ENCODE data around the gene HPS1.

Gene HPS1

GRCh38 chr10:98444314-98445006 is 2.3 kb downstream of the HPS1 start:
- DNase-seq (ENCODE audit: insufficient read length, low spot score) (no peak), FAIRE-seq (peak; percentile 38)
- TF ChIP-seq SPI1 (IDR thresholded peaks at IDR 0.05; ENCODE audit: low read depth, low read length) (peak; percentile 89), TAF1 (IDR thresholded peaks at IDR 0.05; ENCODE audit: low read depth, low read length) (no peak), POLR2AphosphoS5 (IDR thresholded peaks at IDR 0.05; ENCODE audit: low read depth, low read length) (no peak), POU2F2 (IDR thresholded peaks at IDR 0.05; ENCODE audit: low read depth, low read length) (no peak)

GRCh38 chr10:98438715-98439114 is 8.0 kb downstream of the HPS1 start:
- no peak for DNase-seq (ENCODE audit: insufficient read length, low spot score)
- TF ChIP-seq SPI1 (IDR thresholded peaks at IDR 0.05; ENCODE audit: low read depth, low read length) (no peak), TAF1 (IDR thresholded peaks at IDR 0.05; ENCODE audit: low read depth, low read length) (no peak), POLR2A (IDR thresholded peaks at IDR 0.05; ENCODE audit: low read depth, low read length) (no peak), POU2F2 (IDR thresholded peaks at IDR 0.05; ENCODE audit: low read depth, low read length) (no peak), PAX5 (IDR thresholded peaks at IDR 0.05; ENCODE audit: insufficient read depth, low read length, severe bottlenecking) (no peak), POLR2AphosphoS5 (IDR thresholded peaks at IDR 0.05; ENCODE audit: low read depth, low read length) (no peak)
- FAIRE-seq, result no peak

GRCh38 chr10:98436704-98437103 is 10.0 kb downstream of the HPS1 start:
- FAIRE-seq (no peak), DNase-seq (ENCODE audit: insufficient read length, low spot score) (no peak)
- TF ChIP-seq TAF1 (IDR thresholded peaks at IDR 0.05; ENCODE audit: low read depth, low read length) (no peak), POU2F2 (IDR thresholded peaks at IDR 0.05; ENCODE audit: low read depth, low read length) (no peak), SPI1 (IDR thresholded peaks at IDR 0.05; ENCODE audit: low read depth, low read length) (no peak), PAX5 (IDR thresholded peaks at IDR 0.05; ENCODE audit: insufficient read depth, low read length, severe bottlenecking) (no peak)

GRCh38 chr10:98435178-98435577 is 11.6 kb downstream of the HPS1 start:
- no peak for FAIRE-seq
- TF ChIP-seq POLR2AphosphoS5 (IDR thresholded peaks at IDR 0.05; ENCODE audit: low read depth, low read length), result no peak
- no peak for TF ChIP-seq PAX5 (IDR thresholded peaks at IDR 0.05; ENCODE audit: insufficient read depth, low read length, severe bottlenecking)
- TF ChIP-seq SPI1 (IDR thresholded peaks at IDR 0.05; ENCODE audit: low read depth, low read length), result no peak
- no peak for TF ChIP-seq TAF1 (IDR thresholded peaks at IDR 0.05; ENCODE audit: low read depth, low read length)
- TF ChIP-seq POLR2A (IDR thresholded peaks at IDR 0.05; ENCODE audit: low read depth, low read length), result no peak
- no peak for TF ChIP-seq POU2F2 (IDR thresholded peaks at IDR 0.05; ENCODE audit: low read depth, low read length)
- no peak for DNase-seq (ENCODE audit: insufficient read length, low spot score)

- no peak for TF ChIP-seq SPI1 (IDR thresholded peaks at IDR 0.05; ENCODE audit: low read depth, low read length)
- no peak for TF ChIP-seq TAF1 (IDR thresholded peaks at IDR 0.05; ENCODE audit: low read depth, low read length)
- no peak for TF ChIP-seq POLR2AphosphoS5 (IDR thresholded peaks at IDR 0.05; ENCODE audit: low read depth, low read length)
- no peak for TF ChIP-seq PAX5 (IDR thresholded peaks at IDR 0.05; ENCODE audit: insufficient read depth, low read length, severe bottlenecking)
- TF ChIP-seq POLR2A (IDR thresholded peaks at IDR 0.05; ENCODE audit: low read depth, low read length), result no peak
- no peak for TF ChIP-seq POU2F2 (IDR thresholded peaks at IDR 0.05; ENCODE audit: low read depth, low read length)
- DNase-seq (ENCODE audit: insufficient read length, low spot score), result no peak
- no peak for FAIRE-seq
Measured at GRCh38 chr10:98433881-98434732, 12.6 kb downstream of the HPS1 start.

GRCh38 chr10:98433371-98433770 is 13.4 kb downstream of the HPS1 start:
- no peak for DNase-seq (ENCODE audit: insufficient read length, low spot score)
- FAIRE-seq, result no peak
- TF ChIP-seq POLR2A (IDR thresholded peaks at IDR 0.05; ENCODE audit: low read depth, low read length), result no peak
- TF ChIP-seq POU2F2 (IDR thresholded peaks at IDR 0.05; ENCODE audit: low read depth, low read length), result no peak
- TF ChIP-seq SPI1 (IDR thresholded peaks at IDR 0.05; ENCODE audit: low read depth, low read length), result no peak
- no peak for TF ChIP-seq POLR2AphosphoS5 (IDR thresholded peaks at IDR 0.05; ENCODE audit: low read depth, low read length)
- no peak for TF ChIP-seq PAX5 (IDR thresholded peaks at IDR 0.05; ENCODE audit: insufficient read depth, low read length, severe bottlenecking)
- no peak for TF ChIP-seq TAF1 (IDR thresholded peaks at IDR 0.05; ENCODE audit: low read depth, low read length)

GRCh38 chr10:98432330-98432729 is 14.4 kb downstream of the HPS1 start:
- DNase-seq (ENCODE audit: insufficient read length, low spot score), result no peak
- TF ChIP-seq POLR2AphosphoS5 (IDR thresholded peaks at IDR 0.05; ENCODE audit: low read depth, low read length) (no peak), SPI1 (IDR thresholded peaks at IDR 0.05; ENCODE audit: low read depth, low read length) (no peak), POLR2A (IDR thresholded peaks at IDR 0.05; ENCODE audit: low read depth, low read length) (no peak), POU2F2 (IDR thresholded peaks at IDR 0.05; ENCODE audit: low read depth, low read length) (no peak), TAF1 (IDR thresholded peaks at IDR 0.05; ENCODE audit: low read depth, low read length) (no peak), PAX5 (IDR thresholded peaks at IDR 0.05; ENCODE audit: insufficient read depth, low read length, severe bottlenecking) (no peak)
- no peak for FAIRE-seq

- DNase-seq (ENCODE audit: insufficient read length, low spot score) (no peak), FAIRE-seq (no peak)
- TF ChIP-seq POLR2AphosphoS5 (IDR thresholded peaks at IDR 0.05; ENCODE audit: low read depth, low read length) (no peak), TAF1 (IDR thresholded peaks at IDR 0.05; ENCODE audit: low read depth, low read length) (no peak), PAX5 (IDR thresholded peaks at IDR 0.05; ENCODE audit: insufficient read depth, low read length, severe bottlenecking) (no peak), POLR2A (IDR thresholded peaks at IDR 0.05; ENCODE audit: low read depth, low read length) (no peak), POU2F2 (IDR thresholded peaks at IDR 0.05; ENCODE audit: low read depth, low read length) (no peak), SPI1 (IDR thresholded peaks at IDR 0.05; ENCODE audit: low read depth, low read length) (no peak)
Measured at GRCh38 chr10:98431016-98431415, 15.7 kb downstream of the HPS1 start.

- no peak for FAIRE-seq
- TF ChIP-seq SPI1 (IDR thresholded peaks at IDR 0.05; ENCODE audit: low read depth, low read length), result no peak
- TF ChIP-seq POU2F2 (IDR thresholded peaks at IDR 0.05; ENCODE audit: low read depth, low read length), result no peak
- TF ChIP-seq TAF1 (IDR thresholded peaks at IDR 0.05; ENCODE audit: low read depth, low read length), result no peak
- no peak for TF ChIP-seq POLR2AphosphoS5 (IDR thresholded peaks at IDR 0.05; ENCODE audit: low read depth, low read length)
- TF ChIP-seq PAX5 (IDR thresholded peaks at IDR 0.05; ENCODE audit: insufficient read depth, low read length, severe bottlenecking), result no peak
- no peak for TF ChIP-seq POLR2A (IDR thresholded peaks at IDR 0.05; ENCODE audit: low read depth, low read length)
- DNase-seq (ENCODE audit: insufficient read length, low spot score), result no peak
Measured at GRCh38 chr10:98430427-98430826, 16.3 kb downstream of the HPS1 start.
